ENCODE data around the gene IFT22.
"Not testable (repeated sequence)": the region's sequence is repeated elsewhere in the genome, so short reads cannot be mapped to it uniquely, and the experiment has no call there.

GRCh38 chr7:101280912-101281311 is 40.7 kb downstream of the IFT22 start:
- not testable (repeated sequence) for TF ChIP-seq POLR2A (IDR thresholded peaks at IDR 0.05; ENCODE audit: low read depth, low read length); CTCF (conservative IDR thresholded peaks at IDR 0.05; ENCODE audit: low read depth, low read length); CEBPB (IDR thresholded peaks at IDR 0.05; ENCODE audit: low read depth, low read length); RAD21 (IDR thresholded peaks at IDR 0.05; ENCODE audit: low read length); USF2 (IDR thresholded peaks at IDR 0.05; ENCODE audit: low read depth, low read length); RCOR1 (IDR thresholded peaks at IDR 0.05; ENCODE audit: insufficient replicate concordance, low read length); FOS (IDR thresholded peaks at IDR 0.05; ENCODE audit: low read depth, low read length); RFX5 (IDR thresholded peaks at IDR 0.05; ENCODE audit: low read depth, low read length); MXI1 (IDR thresholded peaks at IDR 0.05; ENCODE audit: borderline replicate concordance, low read depth, low read length)
